Panc1 (cell line): ENCODE data around the gene IRX4. TPM values are rescaled to one million over a fixed set of nuclear protein-coding genes. Genes with fewer than 3 reads are reported as not detected.

Experiments used
- ATAC-seq: fragments of 200-7000 bp; cut with Tn5 transposase; 2 replicates; pipeline ENCODE4 v1.9.1; 2020; ENCODE audit warnings: mild to moderate bottlenecking, moderate library complexity
- BruUV-seq: library from RNA; stranded (reverse); fragments of 400-500 nt; replicated peaks from 2 replicates; lab custom pipeline; 2021; lab: Mats Ljungman, UMichigan
- CTCF ChIA-PET: fragments of 300-600 bp; sonication (Branson Sonifier 250); formaldehyde crosslinking; loops from one replicate; lab custom pipeline; 2022; ENCODE audit warnings: antibody characterized with exemption; lab: Charles Lee
- POLR2A ChIA-PET: fragments of 300-600 bp; sonication (Branson Sonifier 250); formaldehyde crosslinking; loops from one replicate; lab custom pipeline; 2022; ENCODE audit warnings: antibody characterized with exemption; lab: Charles Lee
- DNase-seq: peaks from one replicate; pipeline ENCODE4 v3.0.0-alpha.2; 2010; ENCODE audit warnings: low read depth, low spot score
- H3K27ac ChIP-seq: 2 replicates; pipeline ENCODE4 v1.5.1; 2011; ENCODE audit warnings: mild to moderate bottlenecking, low read length, inconsistent platforms
- H3K27me3 ChIP-seq: fragments of 200-500 bp; sonication (Bioruptor generic); 2 replicates; pipeline ENCODE4 v1.6.0; 2014; ENCODE audit warnings: low read length, inconsistent platforms; ENCODE audit not compliant: control insufficient read depth, insufficient read depth
- H3K36me3 ChIP-seq: fragments of 200-500 bp; sonication (Bioruptor generic); 2 replicates; pipeline ENCODE4 v1.5.1; 2014; ENCODE audit warnings: inconsistent platforms, mild to moderate bottlenecking, low read length, moderate library complexity; ENCODE audit not compliant: control insufficient read depth, insufficient read depth
- H3K4me1 ChIP-seq: 2 replicates; pipeline ENCODE4 v1.5.1; 2011; ENCODE audit warnings: inconsistent platforms, mild to moderate bottlenecking, low read length, moderate library complexity; ENCODE audit not compliant: control insufficient read depth, insufficient read depth
- H3K4me3 ChIP-seq, 2 experiments: 2 replicates each; pipeline ENCODE4 v1.5.1; 2011 to 2012; ENCODE audit warnings: low read depth in 2 of 2, low read length in 2 of 2, mild to moderate bottlenecking in 2 of 2, inconsistent platforms in 1 of 2, moderate library complexity in 1 of 2
- H3K9me3 ChIP-seq: fragments of 200-500 bp; sonication (Bioruptor generic); 2 replicates; pipeline ENCODE4 v1.5.1; 2014; ENCODE audit warnings: low read depth, mild to moderate bottlenecking, inconsistent platforms, low read length, moderate library complexity; ENCODE audit not compliant: control insufficient read depth, insufficient read depth
- POLR2AphosphoS5 ChIP-seq: IDR thresholded peaks from 2 replicates; pipeline ENCODE4 v1.6.1; 2012; ENCODE audit warnings: mild to moderate bottlenecking, low read depth, low read length, moderate library complexity
- SIN3A ChIP-seq: IDR thresholded peaks from 2 replicates; pipeline ENCODE4 v1.6.1; 2012; ENCODE audit warnings: low read depth, mild to moderate bottlenecking, low read length, moderate library complexity, borderline replicate concordance; ENCODE audit not compliant: insufficient read depth
- TCF7L2 ChIP-seq: IDR thresholded peaks from 2 replicates; pipeline ENCODE4 v1.6.1; 2011; ENCODE audit warnings: mild to moderate bottlenecking, low read depth, low read length, inconsistent platforms
- in situ Hi-C: cut with HindIII; loops from 2 replicates; pipeline ENCODE4 v1.10.0; 2016; ENCODE audit warnings: low sequenced_read_pairs, low pct_unique_long_range_greater_than_20kb
- intact Hi-C: fragments of 100-400 bp; cut with micrococcal nuclease; formaldehyde crosslinking; loops from one replicate; pipeline ENCODE4 v1.10.0; 2022; ENCODE audit not compliant: unreplicated experiment
- total RNA-seq: library from RNA; stranded (reverse); gene quantifications from one replicate; pipeline ENCODE4 v1.2.1, GENCODE V29; 2021; ENCODE audit not compliant: unreplicated experiment
- TF ChIP-seq, protein P1 (sequence below): fragments of 450-650 bp; IDR thresholded peaks from 2 replicates; pipeline ENCODE4 v1.5.1; 2017; ENCODE audit warnings: mild to moderate bottlenecking
- TF ChIP-seq, protein P2 (sequence below), 2 experiments: IDR thresholded peaks; 2 replicates each; pipeline ENCODE4 v1.6.1; 2011 to 2012; ENCODE audit warnings: low read depth in 2 of 2, control low read depth in 1 of 2, low read length in 1 of 2, mild to moderate bottlenecking in 1 of 2, moderate library complexity in 1 of 2; ENCODE audit not compliant: insufficient read depth in 1 of 2

IRX4 gene
- total RNA-seq, 1 experiment from 2014 or later, result 0.18 TPM

DNA sequence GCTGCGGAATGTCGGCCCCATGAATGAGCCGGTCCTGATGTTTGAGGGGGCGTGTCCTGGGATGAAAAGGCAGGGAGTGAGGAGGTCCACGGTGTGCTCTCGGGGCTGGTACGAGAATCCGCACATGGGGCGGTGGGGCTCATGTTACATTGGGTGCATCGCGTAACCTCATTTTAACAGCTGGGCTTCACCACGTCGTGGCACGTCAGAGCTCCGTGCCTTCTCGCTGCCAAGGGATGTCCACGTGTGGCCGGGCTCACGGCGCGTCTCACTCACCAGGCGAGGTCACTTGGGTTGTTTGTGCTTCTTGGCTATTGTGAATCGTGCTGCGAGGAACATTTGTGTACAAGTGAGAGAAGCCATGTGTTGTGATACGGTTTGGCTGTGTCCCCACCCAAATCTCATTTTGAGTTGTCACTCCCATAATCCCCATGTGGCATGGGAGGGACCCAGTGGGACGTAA is 29.1 kb upstream of the IRX4 start:
- TF ChIP-seq, protein P1, sequence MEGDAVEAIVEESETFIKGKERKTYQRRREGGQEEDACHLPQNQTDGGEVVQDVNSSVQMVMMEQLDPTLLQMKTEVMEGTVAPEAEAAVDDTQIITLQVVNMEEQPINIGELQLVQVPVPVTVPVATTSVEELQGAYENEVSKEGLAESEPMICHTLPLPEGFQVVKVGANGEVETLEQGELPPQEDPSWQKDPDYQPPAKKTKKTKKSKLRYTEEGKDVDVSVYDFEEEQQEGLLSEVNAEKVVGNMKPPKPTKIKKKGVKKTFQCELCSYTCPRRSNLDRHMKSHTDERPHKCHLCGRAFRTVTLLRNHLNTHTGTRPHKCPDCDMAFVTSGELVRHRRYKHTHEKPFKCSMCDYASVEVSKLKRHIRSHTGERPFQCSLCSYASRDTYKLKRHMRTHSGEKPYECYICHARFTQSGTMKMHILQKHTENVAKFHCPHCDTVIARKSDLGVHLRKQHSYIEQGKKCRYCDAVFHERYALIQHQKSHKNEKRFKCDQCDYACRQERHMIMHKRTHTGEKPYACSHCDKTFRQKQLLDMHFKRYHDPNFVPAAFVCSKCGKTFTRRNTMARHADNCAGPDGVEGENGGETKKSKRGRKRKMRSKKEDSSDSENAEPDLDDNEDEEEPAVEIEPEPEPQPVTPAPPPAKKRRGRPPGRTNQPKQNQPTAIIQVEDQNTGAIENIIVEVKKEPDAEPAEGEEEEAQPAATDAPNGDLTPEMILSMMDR, result no peak
- no peak for DNase-seq
- H3K27me3 ChIP-seq, result peaks cover 3% of the 10 kb centered on the region; the same call in 1 of the 2 replicates
- ATAC-seq, result no peak
- no peaks in the 10 kb centered on the region for H3K4me1 ChIP-seq
- in situ Hi-C loops, result no loop called here
- H3K9me3 ChIP-seq, result no peaks in the 10 kb centered on the region
- no TSS peak for BruUV-seq
- no peaks in the 10 kb centered on the region for H3K36me3 ChIP-seq
- no peak overlapping the region for H3K4me3 ChIP-seq
- H3K27ac ChIP-seq, result no peak overlapping the region
- ChIA-PET POLR2A (no interaction called here), CTCF (no interaction called here)
- intact Hi-C loops, result no loop called here

DNA sequence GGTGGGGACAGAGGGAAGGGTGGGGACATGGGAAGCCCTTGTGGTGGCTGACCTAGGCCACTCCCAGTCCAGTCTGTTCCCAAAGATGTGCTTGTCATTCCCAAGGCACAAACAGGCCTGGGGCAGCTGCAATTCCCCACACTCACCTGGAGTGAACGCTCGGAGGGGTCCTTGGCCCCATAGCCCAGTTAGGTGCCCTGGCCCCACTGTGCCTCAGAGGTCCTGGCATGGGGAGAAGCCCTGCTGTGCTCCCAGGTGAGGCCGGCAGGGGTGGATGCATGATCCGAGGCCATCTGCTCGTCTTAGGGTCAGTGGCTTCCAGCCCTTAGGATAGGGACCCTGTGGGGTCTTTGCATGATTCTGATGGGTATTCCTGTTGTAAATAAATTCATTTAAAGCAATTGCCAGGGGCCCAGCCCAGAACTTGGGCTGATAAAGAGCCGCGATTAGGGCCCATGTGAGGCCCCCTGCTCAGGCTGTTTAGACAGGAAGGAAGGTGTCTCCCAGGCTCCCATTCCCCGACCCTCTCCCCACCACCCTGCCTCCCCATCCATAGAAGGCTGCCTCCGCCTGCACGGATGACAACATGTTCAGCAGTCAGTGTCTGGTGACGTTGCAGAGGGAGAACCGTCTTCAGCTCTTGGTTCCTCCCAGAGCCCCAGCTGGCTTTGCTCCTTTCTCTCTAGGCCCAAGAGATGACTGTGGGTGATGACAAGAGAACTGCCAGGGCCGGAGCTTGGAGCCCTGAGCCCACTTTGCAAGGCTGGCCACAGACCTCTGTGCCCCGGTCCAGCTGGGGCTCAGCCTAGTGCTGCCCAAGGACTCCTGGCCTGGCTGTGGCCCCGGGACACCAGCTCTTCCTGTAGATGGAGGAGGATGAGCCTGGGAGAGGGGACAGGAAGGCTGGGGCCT is 28.4 kb upstream of the IRX4 start:
- Histone ChIP-seq H3K9me3 (no peaks in the 10 kb centered on the region), H3K27ac (no peak overlapping the region), H3K27me3 (peaks cover 3% of the 10 kb centered on the region; the same call in 1 of the 2 replicates), H3K4me3 (no peak overlapping the region), H3K4me1 (no peaks in the 10 kb centered on the region), H3K36me3 (no peaks in the 10 kb centered on the region)
- no TSS peak for BruUV-seq
- ChIA-PET POLR2A (no interaction called here), CTCF (no interaction called here)
- TF ChIP-seq SIN3A (no peak), POLR2AphosphoS5 (no peak), TCF7L2 (no peak)
- TF ChIP-seq, protein P1, result no peak
- TF ChIP-seq, protein P2, sequence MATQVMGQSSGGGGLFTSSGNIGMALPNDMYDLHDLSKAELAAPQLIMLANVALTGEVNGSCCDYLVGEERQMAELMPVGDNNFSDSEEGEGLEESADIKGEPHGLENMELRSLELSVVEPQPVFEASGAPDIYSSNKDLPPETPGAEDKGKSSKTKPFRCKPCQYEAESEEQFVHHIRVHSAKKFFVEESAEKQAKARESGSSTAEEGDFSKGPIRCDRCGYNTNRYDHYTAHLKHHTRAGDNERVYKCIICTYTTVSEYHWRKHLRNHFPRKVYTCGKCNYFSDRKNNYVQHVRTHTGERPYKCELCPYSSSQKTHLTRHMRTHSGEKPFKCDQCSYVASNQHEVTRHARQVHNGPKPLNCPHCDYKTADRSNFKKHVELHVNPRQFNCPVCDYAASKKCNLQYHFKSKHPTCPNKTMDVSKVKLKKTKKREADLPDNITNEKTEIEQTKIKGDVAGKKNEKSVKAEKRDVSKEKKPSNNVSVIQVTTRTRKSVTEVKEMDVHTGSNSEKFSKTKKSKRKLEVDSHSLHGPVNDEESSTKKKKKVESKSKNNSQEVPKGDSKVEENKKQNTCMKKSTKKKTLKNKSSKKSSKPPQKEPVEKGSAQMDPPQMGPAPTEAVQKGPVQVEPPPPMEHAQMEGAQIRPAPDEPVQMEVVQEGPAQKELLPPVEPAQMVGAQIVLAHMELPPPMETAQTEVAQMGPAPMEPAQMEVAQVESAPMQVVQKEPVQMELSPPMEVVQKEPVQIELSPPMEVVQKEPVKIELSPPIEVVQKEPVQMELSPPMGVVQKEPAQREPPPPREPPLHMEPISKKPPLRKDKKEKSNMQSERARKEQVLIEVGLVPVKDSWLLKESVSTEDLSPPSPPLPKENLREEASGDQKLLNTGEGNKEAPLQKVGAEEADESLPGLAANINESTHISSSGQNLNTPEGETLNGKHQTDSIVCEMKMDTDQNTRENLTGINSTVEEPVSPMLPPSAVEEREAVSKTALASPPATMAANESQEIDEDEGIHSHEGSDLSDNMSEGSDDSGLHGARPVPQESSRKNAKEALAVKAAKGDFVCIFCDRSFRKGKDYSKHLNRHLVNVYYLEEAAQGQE (IDR thresholded peaks at IDR 0.05; ENCODE audit: insufficient read depth in 1 of 2, low read depth in 2 of 2, low read length in 1 of 2), result no peak
- intact Hi-C loops, result no loop called here
- in situ Hi-C loops, result no loop called here
- ATAC-seq (no peak; the same call in 1 of the 2 replicates), DNase-seq (no peak)
